ENCODE data around the gene CASZ1. TPM values are rescaled to one million over a fixed set of nuclear protein-coding genes. Genes with fewer than 3 reads are reported as not detected.

Gene CASZ1
- total and polyA plus RNA-seq, 2 experiments from 2014 or later, result 3.6 to 6.9 TPM

- DNase-seq (ENCODE audit: low spot score), result no peak
- Histone ChIP-seq H3K79me2 (no peaks in the 10 kb centered on the region), H3K27me3 (no peaks in the 10 kb centered on the region), H3K36me3 (replicated peaks; ENCODE audit: insufficient read depth, low read depth) (no peaks in the 10 kb centered on the region), H4K20me1 (ENCODE audit: insufficient read depth, poor library complexity, severe bottlenecking) (no peaks in the 10 kb centered on the region), H3K27ac (no peak overlapping the region), H3K4me1 (ENCODE audit: insufficient read depth) (peaks cover 4% of the 10 kb centered on the region), H3K9me2 (replicated peaks; ENCODE audit: insufficient read depth) (no peaks in the 10 kb centered on the region), H3K9me3 (ENCODE audit: low read depth) (no peaks in the 10 kb centered on the region), H3K4me3 (no peak overlapping the region), H2AFZ (no peak overlapping the region), H3K4me2 (no peak overlapping the region)
- TF ChIP-seq CTCF (IDR thresholded peaks at IDR 0.05; ENCODE audit: poor library complexity), result no peak
- TF ChIP-seq EZH2phosphoT487 (IDR thresholded peaks at IDR 0.05; ENCODE audit: low read depth, severe bottlenecking, unreplicated experiment), result no peak
- no peak for TF ChIP-seq EZH2 (IDR thresholded peaks at IDR 0.05; ENCODE audit: borderline replicate concordance)
- 84% methylated on average over 11 of the region's 11 CpGs for WGBS (ENCODE audit: low lambda C conversion rate, missing lambda C conversion rate)
Observed at GRCh38 chr1:10733474-10734366, 62.7 kb downstream of the CASZ1 start.

GRCh38 chr1:10730985-10731384 lies 65.5 kb downstream of the CASZ1 start:
- Histone ChIP-seq H2AFZ (no peak overlapping the region), H3K27me3 (no peaks in the 10 kb centered on the region), H3K4me3 (no peak overlapping the region), H3K4me1 (ENCODE audit: insufficient read depth) (no peaks in the 10 kb centered on the region), H3K79me2 (no peaks in the 10 kb centered on the region), H3K9me2 (replicated peaks; ENCODE audit: insufficient read depth) (no peaks in the 10 kb centered on the region), H4K20me1 (ENCODE audit: insufficient read depth, poor library complexity, severe bottlenecking) (no peaks in the 10 kb centered on the region), H3K9me3 (ENCODE audit: low read depth) (no peaks in the 10 kb centered on the region), H3K4me2 (no peak overlapping the region), H3K27ac (peak overlapping the region; percentile 70), H3K36me3 (replicated peaks; ENCODE audit: insufficient read depth, low read depth) (no peaks in the 10 kb centered on the region)
- DNase-seq (ENCODE audit: low spot score), result peak; percentile 77
- WGBS (ENCODE audit: low lambda C conversion rate, missing lambda C conversion rate), result 84% methylated on average over 7 of the region's 7 CpGs
- TF ChIP-seq CTCF (IDR thresholded peaks at IDR 0.05; ENCODE audit: poor library complexity) (no peak), EZH2phosphoT487 (IDR thresholded peaks at IDR 0.05; ENCODE audit: low read depth, severe bottlenecking, unreplicated experiment) (no peak), EZH2 (IDR thresholded peaks at IDR 0.05; ENCODE audit: borderline replicate concordance) (no peak)

GRCh38 chr1:10728595-10729410 lies 67.6 kb downstream of the CASZ1 start:
- Histone ChIP-seq H3K79me2 (no peaks in the 10 kb centered on the region), H3K27ac (no peak overlapping the region), H3K4me1 (ENCODE audit: insufficient read depth) (peaks cover 3% of the 10 kb centered on the region), H3K9me3 (ENCODE audit: low read depth) (no peaks in the 10 kb centered on the region), H3K36me3 (replicated peaks; ENCODE audit: insufficient read depth, low read depth) (no peaks in the 10 kb centered on the region), H2AFZ (no peak overlapping the region), H3K27me3 (no peaks in the 10 kb centered on the region), H4K20me1 (ENCODE audit: insufficient read depth, poor library complexity, severe bottlenecking) (no peaks in the 10 kb centered on the region), H3K4me3 (no peak overlapping the region), H3K4me2 (no peak overlapping the region), H3K9me2 (replicated peaks; ENCODE audit: insufficient read depth) (no peaks in the 10 kb centered on the region)
- 71% methylated on average over 18 of the region's 31 CpGs for WGBS (ENCODE audit: low lambda C conversion rate, missing lambda C conversion rate)
- no peak for DNase-seq (ENCODE audit: low spot score)
- TF ChIP-seq CTCF (IDR thresholded peaks at IDR 0.05; ENCODE audit: poor library complexity), result no peak
- TF ChIP-seq EZH2phosphoT487 (IDR thresholded peaks at IDR 0.05; ENCODE audit: low read depth, severe bottlenecking, unreplicated experiment), result no peak
- TF ChIP-seq EZH2 (IDR thresholded peaks at IDR 0.05; ENCODE audit: borderline replicate concordance), result no peak

Data from hepatocyte (in vitro differentiated cells).